ENCODE measurements around the gene ADD2.
"Not testable (repeated sequence)": the region's sequence is repeated elsewhere in the genome, so short reads cannot be mapped to it uniquely, and the experiment has no call there.

ADD2 gene

GRCh38 chr2:70748002-70748784 is 19.8 kb downstream of the ADD2 start:
- DNase-seq: no peak

GRCh38 chr2:70747284-70747683 is 20.7 kb downstream of the ADD2 start:
- no peak for DNase-seq

GRCh38 chr2:70746094-70746974 is 21.7 kb downstream of the ADD2 start:
- no peak for DNase-seq

- DNase-seq: no peak
Measured at GRCh38 chr2:70745276-70745825, 22.6 kb downstream of the ADD2 start.

GRCh38 chr2:70744397-70744796 is 23.6 kb downstream of the ADD2 start:
- DNase-seq: no peak

GRCh38 chr2:70743677-70744076 is 24.3 kb downstream of the ADD2 start:
- DNase-seq: no peak

GRCh38 chr2:70743068-70743467 is 24.9 kb downstream of the ADD2 start:
- DNase-seq: no peak

- DNase-seq: not testable (repeated sequence)
Measured at GRCh38 chr2:70739492-70739891, 28.5 kb downstream of the ADD2 start.

- no peak for DNase-seq
Measured at GRCh38 chr2:70738159-70738558, 29.8 kb downstream of the ADD2 start.

GRCh38 chr2:70735071-70735470 is 32.9 kb downstream of the ADD2 start:
- DNase-seq: no peak

- DNase-seq: no peak
Measured at GRCh38 chr2:70733646-70734180, 34.3 kb downstream of the ADD2 start.

GRCh38 chr2:70732766-70733645 is 35.0 kb downstream of the ADD2 start:
- DNase-seq: no peak

- DNase-seq: no peak
Measured at GRCh38 chr2:70730730-70731129, 37.3 kb downstream of the ADD2 start.

- no peak for DNase-seq
Measured at GRCh38 chr2:70729647-70730046, 38.4 kb downstream of the ADD2 start.

- no peak for DNase-seq
Measured at GRCh38 chr2:70728128-70728527, 39.9 kb downstream of the ADD2 start.

GRCh38 chr2:70726947-70727725 is 40.9 kb downstream of the ADD2 start:
- no peak for DNase-seq

GRCh38 chr2:70725505-70725904 is 42.5 kb downstream of the ADD2 start:
- no peak for DNase-seq

- no peak for DNase-seq
Measured at GRCh38 chr2:70724366-70724765, 43.6 kb downstream of the ADD2 start.

GRCh38 chr2:70723286-70723885 is 44.6 kb downstream of the ADD2 start:
- no peak for DNase-seq

GRCh38 chr2:70720124-70720523 is 47.9 kb downstream of the ADD2 start:
- DNase-seq: no peak

GRCh38 chr2:70719231-70719630 is 48.8 kb downstream of the ADD2 start:
- no peak for DNase-seq
